ENCODE results near the gene SNRNP48.

The SNRNP48 gene, protein sequence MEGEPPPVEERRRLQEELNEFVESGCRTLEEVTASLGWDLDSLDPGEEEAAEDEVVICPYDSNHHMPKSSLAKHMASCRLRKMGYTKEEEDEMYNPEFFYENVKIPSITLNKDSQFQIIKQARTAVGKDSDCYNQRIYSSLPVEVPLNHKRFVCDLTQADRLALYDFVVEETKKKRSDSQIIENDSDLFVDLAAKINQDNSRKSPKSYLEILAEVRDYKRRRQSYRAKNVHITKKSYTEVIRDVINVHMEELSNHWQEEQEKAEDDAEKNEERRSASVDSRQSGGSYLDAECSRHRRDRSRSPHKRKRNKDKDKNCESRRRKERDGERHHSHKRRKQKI

DNA sequence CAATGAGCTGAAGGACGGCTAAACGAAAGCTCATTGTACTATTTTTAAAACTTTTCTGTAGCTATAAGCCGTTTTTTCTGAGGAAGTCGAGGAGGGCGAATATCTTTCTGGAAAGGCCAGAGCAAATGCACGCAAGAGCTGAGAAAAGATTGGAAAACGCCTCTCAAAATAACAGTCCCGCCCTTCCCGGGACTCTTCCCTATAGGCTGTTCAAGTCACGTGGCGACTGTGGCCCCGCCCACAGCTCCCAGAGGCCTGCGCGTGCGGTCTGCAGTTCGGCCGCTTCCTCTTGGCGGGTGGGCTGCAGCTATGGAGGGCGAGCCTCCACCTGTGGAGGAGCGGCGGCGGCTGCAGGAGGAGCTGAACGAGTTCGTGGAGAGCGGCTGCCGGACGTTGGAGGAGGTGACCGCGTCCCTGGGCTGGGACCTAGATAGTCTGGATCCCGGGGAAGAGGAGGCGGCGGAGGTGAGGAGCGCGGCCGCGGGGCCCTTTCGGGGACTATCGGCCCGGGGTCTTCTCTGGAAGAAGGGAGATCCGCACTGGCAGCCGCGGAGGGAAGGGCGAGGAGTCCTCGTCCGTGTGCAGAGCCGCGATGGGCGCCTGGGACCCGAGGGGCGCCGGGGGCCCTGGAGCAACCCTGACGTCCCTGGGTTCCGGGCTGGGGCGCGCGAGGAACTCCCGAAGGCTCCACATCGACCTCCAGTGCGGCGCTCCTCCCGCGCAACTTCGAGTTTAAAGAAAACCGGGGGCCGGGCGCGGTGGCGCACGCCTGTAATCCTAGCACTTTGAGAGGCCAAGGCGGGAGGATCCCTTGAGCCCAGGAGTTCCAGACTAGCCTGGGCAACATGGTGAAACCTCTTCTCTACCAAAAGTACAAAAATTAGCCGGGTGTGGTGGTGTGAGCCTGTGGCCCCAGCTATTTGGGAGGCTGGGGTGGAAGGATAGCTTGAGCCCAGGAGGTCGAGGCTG, at the start of gene SNRNP48:
Gene SNRNP48 (plus strand): TSS at position 250 of the 969 bp plus-strand sequence. CDS start 60 bp downstream, at position 310.
- DNase-seq: peak; percentile 90 to 91

DNA sequence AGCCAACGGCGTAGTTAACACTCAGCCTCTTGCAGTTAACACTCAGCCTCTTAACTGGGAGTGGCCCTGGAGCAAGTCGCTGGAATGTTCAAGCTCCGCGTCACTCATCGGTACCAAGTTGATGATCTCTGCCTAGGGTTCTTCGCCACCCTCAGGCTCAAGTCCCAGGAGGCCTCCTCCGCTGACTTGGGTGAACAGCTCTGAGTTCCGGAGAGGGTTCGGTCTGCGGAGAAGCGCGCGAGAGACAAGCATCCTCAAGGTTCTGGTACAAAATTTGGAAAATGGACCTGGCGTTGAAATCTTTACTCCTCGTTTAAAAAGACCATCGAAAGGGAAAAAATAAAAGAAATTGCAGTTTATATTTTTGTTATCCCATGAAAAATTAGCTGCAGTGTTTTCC, 49.4 kb upstream of the SNRNP48 start:
- no peak for DNase-seq

DNA sequence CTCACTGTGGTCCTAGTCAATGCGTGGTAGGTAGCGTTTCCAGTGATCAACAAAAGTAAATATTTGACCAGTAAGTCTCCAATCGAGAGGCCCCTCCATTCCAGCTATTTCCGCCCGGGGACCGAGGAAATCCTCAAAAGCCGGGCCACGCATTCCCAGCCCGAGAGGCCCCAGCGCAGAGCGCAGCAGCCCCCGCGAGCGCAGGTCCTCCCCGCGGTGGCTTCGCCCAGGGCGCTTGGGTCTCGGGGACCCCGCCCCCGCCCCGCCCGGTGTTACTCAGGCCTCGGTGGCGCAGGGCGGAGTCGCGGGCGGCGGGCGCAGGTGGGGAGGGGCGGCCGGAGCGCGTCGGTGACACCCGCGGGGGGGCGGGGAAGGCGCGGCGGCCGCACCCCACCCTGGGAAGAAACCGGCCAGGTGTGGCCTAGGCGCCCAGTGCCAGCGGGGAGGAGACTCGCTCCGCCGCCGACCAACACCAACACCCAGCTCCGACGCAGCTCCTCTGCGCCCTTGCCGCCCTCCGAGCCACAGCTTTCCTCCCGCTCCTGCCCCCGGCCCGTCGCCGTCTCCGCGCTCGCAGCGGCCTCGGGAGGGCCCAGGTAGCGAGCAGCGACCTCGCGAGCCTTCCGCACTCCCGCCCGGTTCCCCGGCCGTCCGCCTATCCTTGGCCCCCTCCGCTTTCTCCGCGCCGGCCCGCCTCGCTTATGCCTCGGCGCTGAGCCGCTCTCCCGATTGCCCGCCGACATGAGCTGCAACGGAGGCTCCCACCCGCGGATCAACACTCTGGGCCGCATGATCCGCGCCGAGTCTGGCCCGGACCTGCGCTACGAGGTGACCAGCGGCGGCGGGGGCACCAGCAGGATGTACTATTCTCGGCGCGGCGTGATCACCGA, 48.6 kb upstream of the SNRNP48 start, which contains the start of gene DSP:
Gene DSP (plus strand): TSS at position 497 of the 890 bp plus-strand sequence. CDS start 245 bp downstream, at position 742.
- DNase-seq: peak in 1 of 2 donors; percentile 5

DNA sequence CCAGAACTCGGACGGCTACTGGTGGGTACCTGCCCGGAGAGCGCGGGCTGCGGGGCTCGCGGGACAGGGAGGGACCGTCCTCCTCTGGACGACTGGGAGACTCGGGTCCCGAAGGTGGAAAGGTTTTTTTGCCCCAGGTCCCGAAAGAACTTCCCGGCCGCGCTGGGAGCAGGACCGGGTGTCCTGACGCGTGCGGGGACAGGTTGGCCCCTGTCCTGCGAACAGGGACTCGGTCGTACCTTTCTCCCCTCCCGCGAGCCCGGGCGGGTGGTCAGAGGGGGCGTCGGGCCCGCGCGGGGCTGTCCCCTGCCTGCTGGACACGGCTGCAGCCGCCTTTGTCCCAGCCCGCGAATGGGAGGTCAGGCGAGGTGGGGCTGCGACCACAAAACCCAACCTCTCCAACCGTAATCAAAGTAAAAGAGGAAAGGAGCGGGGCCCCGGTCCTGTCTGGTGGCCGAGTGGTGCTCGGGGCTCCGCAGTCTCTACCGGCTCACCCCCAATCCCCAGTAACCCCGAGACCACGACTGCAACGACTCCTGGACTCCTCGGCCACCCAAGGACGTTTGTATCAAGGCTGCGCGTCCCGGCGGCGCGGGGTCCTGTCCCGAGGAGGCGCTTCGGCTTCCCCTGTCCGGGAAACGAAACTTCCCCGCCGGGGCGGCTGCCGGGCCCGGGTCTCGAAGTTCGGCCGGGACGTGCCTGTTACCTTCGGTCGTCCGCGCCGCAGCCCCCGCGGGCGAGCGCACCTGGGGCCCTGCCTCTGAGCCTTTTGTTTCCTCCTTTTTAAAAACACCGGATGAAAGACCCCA, 47.7 kb upstream of the SNRNP48 start:
- DNase-seq: no peak

DNA sequence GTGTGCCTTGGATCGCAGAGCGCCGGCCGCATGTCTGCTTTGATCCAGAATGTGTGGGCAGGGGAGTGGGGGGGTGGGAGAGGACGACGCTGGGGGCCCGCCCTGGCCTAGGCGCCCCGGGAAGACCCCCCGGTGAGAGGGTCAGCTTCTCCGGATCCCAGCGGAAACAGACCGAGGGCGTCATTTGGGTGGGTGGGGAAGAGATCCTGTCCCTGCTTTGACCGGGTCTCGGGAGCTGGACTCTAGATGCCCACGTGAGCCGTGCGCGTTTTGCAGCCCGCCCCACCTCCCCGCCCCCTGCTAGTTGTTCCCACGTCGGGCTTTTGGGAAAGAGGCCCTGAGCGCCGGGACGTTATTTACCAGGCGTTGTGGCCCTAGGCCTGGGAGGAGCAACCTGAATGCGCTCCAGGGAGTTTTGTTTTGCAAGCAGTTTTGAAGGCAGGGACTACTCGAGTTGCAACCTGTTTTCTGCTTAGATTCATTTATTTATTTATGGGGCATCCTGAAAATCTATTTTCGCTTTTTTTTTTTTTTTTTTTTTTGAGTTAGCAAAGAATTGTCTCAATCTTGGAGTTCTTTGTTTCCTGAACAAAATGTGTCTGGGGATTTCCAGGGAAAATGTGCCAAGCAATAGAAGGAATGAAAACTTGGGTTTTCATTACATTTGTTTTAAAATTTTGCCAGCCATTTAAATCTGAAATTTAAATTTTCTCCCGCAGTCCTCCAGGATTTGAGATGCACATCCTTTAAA, 46.9 kb upstream of the SNRNP48 start:
- DNase-seq: no peak

DNA sequence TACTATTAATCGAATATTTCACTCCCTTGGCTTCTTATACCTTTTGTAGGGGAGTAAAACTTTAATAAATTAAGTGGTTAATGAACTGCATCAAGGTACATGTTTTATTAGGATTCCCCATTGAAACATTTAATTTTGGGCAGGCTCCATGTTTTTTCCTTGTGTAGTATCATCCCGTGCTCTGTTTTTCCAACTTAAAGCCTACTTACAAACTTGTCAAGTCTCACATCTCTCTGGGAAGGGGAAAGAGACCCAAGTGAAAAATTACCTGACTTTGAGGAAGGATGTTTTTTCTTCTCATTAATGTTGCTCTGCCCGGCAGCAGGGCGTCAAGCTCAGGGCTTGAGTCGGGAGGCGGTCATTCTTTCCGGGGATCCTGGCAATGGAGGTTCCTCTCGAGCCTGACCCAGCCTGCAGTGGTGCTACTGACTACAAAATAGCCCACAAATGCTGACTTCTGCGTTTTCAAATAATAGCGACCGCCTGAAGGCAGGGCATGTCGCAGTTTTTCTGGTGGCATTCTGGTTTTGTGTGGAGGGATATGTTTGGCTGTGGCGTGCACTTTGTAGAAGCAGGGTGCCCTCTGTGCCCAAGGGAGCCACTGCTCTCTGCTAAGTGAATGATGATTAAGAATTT, 46.1 kb upstream of the SNRNP48 start:
- DNase-seq: no peak

DNA sequence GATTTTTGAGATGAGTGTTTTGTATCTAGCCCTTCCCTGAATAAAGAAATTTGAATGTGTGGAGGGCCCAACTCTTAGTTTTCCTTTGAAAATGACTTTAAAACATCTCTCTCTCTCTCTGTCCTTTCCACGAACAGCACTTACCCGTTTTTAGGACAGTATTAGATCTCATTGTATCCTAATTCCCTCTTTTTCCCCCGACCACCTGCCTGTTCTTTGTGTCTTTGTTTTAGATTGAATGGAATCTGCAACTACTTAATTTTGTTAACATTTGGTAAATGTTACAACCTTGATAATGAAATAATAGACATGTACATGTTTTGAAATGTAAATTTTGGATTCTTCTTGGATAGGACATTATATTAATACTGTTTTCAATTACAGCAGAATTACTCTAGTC, 45.4 kb upstream of the SNRNP48 start:
- DNase-seq: no peak

DNA sequence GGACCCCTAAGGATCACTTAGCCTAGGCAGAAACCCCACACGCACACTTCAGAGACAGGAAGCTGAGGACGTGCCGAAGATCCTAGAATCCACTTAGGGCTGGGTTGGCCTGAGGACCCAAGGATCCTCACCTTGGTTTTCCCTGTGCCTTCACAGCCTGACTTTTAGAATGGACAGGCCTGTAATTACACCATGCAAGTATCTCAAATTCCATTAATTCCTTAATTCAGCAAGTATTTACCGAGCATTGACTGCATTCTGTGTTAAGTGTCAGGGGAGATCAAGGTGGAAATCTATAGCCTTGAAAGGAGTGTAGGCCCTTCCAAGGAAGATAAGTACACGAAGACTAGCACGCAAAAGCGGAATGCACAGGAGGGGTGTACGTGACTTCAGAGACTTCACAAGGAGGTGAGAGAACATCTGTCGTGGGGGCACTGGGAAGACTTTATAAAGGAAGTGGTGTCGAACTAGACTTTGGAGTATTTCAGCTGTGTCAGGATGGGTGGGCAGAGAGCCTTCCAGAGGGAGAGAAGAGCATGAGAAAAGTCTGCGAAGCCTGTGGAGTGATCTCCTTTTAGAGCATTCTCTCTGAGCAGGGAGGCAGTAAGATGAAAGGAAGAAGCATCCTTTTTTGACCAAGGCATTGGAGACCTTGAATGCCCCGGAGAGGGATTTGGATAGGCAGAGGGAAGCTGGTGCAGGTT, 44.5 kb upstream of the SNRNP48 start:
- no peak for DNase-seq

DNA sequence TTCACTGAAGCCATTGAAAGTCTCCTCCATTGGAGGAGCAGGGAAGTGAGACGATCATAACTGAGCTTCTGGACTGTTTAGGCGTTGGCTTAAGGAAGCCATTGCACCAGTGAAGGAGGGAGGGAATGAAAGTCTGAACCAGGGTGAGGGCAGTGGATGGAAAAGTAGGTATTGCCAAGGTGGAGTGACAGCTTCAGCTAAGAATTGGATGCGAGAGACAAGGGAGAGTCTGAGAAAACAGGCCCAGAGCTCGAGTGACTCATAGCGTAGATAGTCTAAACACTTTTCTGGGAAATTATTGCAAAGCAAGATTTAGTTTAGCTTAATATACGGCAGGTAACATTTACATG, 44.0 kb upstream of the SNRNP48 start:
- no peak for DNase-seq

DNA sequence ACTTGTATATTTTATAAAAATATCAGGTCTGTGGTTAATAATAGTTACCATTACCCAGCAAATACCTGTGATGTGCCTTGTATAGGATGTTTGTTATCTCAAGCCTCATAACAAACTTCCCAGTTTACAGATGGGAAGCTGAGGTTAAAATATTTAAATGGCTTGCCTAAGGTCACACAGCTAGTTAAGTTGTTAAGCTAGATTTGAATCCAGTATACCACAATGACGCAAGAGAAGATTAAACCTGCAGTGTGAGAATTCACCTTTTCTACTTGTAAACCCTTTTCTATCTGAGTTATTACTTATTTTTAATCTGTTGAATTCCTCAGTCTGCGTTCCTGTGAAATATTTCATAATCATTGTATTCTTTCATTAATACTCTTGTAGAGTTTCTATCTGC, 43.6 kb upstream of the SNRNP48 start:
- no peak for DNase-seq

DNA sequence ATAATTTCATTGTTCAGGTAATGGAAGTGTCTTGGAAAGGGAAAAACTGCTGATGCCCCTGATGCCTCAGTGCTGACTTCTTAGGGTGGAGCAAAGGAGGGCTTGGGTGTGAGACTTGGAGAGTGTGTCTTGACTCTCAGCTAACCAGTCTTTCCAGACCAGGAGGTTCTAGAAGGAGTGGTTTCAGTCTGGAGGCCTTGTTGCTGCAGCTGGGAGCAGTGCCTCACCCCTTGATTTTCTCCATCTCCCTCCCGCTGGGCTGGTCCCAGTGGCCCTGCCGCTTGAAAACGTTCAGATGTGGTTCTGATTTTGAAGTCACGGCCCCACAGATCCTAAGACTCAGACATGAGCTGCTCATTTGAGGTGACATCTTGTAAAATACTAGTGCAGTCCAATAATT, 43.1 kb upstream of the SNRNP48 start:
- DNase-seq: no peak

DNA sequence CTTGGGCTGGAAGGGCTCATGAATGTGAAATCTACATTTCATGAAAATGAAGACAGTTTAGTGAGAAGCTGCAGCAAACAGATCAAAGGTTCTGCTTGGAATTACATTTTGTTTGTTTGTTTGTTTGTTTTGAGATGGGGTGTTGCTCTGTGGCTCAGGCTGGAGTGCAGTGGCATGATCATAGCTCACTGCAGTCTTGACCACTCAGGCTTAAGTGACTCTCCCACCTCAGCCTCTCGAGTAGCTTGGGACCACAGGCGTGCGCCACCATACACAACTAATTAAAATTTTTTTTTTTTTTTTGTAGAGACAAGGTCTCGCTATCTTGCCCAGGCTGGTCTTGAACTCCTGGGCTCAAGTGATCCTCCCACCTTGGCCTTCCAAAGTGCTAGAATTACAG, 42.7 kb upstream of the SNRNP48 start:
- DNase-seq: no peak

DNA sequence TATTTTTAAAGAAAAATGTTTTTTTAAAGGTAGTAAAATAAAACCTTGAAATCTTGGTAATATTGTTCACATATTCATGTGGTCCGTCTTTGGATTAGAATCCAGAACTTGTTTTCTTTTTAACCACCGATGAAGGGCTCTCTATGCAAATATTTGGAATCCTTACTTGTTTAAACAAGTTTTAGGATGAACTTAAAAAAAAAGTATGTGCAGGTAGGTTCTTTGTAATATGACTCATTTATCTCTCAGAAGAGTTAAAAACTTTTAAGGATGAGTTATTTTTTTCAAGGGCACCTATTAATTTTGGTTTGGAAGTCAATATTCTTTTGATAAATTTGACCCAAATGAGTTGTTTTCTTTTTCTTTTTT, 39.6 kb upstream of the SNRNP48 start:
- DNase-seq: no peak

DNA sequence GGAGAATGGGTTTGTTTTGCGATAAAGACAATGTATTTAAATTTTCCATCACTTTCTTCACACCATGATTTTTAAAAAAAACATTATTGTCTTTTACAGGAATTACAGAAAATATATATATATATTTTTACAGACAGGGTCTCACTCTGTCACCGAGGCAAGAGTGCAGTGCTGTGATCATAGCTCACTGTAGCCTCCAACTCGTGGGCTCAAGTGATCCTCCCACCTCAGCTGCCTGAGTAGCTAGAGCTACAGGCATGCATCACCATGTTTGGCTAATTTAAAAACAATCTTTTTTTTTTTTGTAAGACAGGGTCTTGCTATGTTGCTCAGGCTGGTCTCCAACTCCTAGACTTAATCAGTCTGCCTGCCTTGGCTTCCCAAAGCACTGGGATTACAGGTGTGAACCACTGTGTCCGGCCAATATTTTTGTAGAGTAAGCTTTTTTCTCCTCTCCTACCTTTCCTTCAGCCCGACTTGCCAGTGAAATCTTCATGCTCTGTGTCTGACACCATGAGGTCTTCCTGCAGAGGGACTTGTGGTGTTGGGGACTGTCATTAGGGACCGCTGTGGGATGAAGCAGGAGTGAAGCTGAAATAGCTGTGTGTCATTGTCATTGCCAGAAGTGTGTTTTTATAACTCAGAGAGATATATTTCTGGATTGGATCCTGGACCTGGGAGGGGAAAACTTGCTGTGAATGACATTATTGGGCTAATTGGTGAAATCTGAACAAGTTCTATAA, 35.3 kb upstream of the SNRNP48 start:
- no peak for DNase-seq

DNA sequence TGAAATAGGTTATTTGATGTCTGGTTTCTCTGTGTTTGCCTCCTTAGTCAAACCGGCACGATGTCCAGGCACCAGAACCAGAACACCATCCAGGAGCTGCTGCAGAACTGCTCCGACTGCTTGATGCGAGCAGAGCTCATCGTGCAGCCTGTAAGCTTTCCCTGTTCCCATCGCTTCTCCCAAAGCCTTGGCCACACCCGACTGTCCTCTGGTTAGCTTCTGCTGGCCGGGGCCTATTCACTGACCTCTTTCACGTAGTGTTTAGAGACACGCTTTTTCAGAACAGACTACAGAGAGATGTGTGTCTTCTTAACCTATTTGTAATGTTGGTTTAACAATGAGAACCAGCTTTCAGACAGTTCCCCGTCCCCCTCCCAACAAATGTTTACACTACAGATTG, 34.3 kb upstream of the SNRNP48 start:
- DNase-seq: no peak

DNA sequence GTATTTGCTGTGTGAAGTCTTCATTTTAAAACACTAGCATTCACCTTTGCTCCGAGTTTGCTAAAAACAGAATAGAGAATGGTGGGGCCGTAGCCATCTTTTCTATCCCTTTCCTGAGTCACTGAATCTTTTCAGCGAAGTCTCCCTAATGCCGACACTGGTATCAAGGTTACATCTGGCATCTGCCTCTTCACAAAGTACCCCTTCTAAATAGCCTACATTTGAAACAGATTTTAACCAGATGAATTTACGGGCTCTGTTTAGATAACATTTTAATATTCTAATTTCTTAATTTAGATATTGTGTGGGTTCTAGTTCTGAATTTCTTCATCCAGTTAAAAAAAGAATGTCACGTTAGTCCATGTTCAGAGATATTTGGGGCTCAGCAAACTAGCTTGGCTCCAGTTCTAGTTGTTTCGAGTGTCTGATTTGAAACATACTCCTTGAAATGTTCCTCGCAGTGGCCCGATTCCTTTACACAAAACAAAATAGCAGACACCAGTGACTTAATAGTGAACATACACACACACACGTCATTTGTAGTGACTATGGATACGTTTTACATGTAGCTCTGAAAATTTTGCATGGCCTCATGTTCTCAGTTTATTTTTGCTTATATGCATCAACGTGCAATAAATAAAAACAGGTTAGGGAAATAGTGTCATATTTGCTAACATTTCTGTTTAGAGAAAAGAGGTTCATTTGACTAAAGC, 33.4 kb upstream of the SNRNP48 start:
- DNase-seq: no peak

DNA sequence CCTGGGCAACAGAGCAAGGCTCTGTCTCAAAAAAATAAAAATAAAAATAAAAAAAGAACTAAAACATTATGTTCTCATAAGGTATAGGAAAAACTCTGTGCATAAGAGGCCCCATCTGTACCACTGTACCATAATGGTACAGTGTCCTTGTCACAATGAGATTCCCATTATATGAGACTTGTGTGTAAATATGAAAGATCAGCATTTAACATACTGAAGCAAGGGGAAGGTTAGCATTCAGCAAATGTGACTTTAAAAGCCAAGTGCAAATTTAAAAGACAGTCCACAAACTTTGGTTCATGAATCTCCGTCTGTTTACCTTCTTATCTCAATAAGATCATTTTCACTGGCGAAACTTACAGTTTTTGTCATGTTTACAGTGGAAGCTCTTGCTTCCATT, 32.3 kb upstream of the SNRNP48 start:
- DNase-seq: no peak

DNA sequence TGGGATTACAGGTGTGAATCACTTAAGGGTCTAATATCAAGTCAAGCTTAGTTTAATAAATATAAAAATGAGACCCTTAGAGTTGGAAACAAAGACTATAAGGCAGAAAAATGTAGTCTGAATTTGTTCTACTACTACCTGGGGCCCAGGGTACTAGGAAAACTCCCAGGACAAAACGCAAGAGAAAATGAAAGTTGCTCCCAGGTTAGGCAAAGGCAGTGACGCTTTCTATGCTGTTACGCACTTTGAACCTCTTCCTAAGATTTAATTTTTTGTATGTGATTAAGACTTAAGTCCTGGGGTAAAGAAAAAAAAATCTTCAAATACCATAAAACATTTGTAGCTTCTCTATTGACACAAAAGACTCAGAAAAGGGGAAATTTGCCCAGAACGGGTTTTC, 31.2 kb upstream of the SNRNP48 start:
- DNase-seq: no peak

DNA sequence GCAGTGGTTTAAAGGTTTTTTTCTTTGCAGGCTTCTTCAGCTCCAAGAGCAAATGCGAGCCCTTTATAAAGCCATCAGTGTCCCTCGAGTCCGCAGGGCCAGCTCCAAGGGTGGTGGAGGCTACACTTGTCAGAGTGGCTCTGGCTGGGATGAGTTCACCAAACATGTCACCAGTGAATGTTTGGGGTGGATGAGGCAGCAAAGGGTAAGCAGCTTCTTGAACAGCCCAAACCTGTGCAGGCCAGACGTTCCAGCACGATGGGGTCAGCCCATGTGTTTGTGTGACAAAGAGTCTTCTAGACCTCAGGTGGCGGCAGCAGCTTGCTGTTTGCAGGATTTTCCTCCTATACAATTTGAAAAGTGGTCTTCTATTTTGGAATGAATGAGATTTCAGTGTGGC, 30.8 kb upstream of the SNRNP48 start:
- no peak for DNase-seq
